Coronary artery (tissue), 2 donors: ENCODE measurements around the gene LSM14B.

Experiments
- DNase-seq: peaks from one replicate; pipeline ENCODE4 v3.0.0-alpha.2; 2017; ENCODE audit warnings: low spot score
- H3K27ac ChIP-seq, 2 donors: fragments of 200-600 bp; sonication (generic); one replicate each; pipeline ENCODE4 v1.5.1; 2016 to 2019
- H3K4me3 ChIP-seq: fragments of 200-600 bp; sonication (generic); 2 replicates; pipeline ENCODE4 v1.5.1; 2016; ENCODE audit warnings: mild to moderate bottlenecking, moderate library complexity
- TF ChIP-seq, protein P1 (sequence below): fragments of 200-600 bp; sonication (generic); IDR thresholded peaks from one replicate; pipeline ENCODE4 v1.5.1; 2019; ENCODE audit warnings: antibody characterized with exemption

The LSM14B gene

GRCh38 chr20:62119591-62120364, 2.5 kb upstream of the LSM14B start:
- no peak overlapping the region for H3K4me3 ChIP-seq
- no peak for DNase-seq

GRCh38 chr20:62120365-62120762, 1.9 kb upstream of the LSM14B start:
- no peak overlapping the region for H3K4me3 ChIP-seq
- DNase-seq: no peak
- peak overlapping the region in 1 of 2 donors; percentile 58 for H3K27ac ChIP-seq
- TF ChIP-seq, protein P1, sequence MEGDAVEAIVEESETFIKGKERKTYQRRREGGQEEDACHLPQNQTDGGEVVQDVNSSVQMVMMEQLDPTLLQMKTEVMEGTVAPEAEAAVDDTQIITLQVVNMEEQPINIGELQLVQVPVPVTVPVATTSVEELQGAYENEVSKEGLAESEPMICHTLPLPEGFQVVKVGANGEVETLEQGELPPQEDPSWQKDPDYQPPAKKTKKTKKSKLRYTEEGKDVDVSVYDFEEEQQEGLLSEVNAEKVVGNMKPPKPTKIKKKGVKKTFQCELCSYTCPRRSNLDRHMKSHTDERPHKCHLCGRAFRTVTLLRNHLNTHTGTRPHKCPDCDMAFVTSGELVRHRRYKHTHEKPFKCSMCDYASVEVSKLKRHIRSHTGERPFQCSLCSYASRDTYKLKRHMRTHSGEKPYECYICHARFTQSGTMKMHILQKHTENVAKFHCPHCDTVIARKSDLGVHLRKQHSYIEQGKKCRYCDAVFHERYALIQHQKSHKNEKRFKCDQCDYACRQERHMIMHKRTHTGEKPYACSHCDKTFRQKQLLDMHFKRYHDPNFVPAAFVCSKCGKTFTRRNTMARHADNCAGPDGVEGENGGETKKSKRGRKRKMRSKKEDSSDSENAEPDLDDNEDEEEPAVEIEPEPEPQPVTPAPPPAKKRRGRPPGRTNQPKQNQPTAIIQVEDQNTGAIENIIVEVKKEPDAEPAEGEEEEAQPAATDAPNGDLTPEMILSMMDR: no peak

More at GRCh38 chr20:62119591-62120364, 2.5 kb upstream of the LSM14B start:
- peak overlapping the region in 1 of 2 donors; percentile 58 for H3K27ac ChIP-seq
- TF ChIP-seq, protein P1: no peak

DNA sequence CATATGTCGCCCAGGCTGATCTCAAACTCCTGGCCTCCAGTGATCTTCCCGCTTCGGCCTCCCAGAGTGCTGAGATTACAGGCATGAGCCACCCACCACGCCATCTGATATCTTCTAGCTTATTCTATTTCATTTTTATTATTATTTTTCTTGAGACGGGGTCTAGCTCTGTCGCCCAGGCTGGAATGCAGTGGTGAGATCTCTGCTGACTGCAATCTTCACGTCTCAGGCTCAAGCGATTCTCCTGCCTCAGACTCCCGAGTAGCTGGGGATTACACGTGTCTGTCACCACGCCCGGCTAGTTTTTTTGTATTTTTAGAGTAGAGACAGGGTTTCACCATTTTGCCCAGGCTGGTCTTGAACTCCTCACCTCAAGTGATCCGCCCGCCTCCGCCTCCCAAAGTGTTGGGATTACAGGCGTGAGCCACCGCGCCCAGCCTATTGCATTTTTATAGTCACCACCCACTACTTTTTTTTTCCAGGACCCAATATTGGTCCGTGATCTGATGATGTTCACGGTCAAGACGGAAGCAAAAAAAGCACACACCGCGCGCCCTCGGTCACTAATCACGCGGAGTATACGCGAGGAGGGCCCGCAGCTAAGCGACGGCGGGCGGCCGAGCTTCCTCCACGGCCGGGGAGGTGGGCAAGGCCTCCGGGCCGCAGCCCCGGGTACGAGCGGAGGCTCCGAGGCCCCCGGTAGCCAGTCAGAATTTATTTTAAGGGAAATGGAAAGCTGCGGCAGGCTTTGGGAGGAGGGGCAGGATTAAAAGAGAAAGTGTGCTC, 1.1 kb upstream of the LSM14B start:
- H3K27ac ChIP-seq: peak overlapping the region; percentile 99
- no peak for DNase-seq
- peak overlapping the region; percentile 99 for H3K4me3 ChIP-seq
- TF ChIP-seq, protein P1: no peak

- no peak for DNase-seq
- H3K27ac ChIP-seq: peak overlapping the region; percentile 84 to 99
- peak overlapping the region; percentile 99 for H3K4me3 ChIP-seq
- TF ChIP-seq, protein P1: no peak
Measured at GRCh38 chr20:62122654-62123449, 577 bp downstream of the LSM14B start.

DNA sequence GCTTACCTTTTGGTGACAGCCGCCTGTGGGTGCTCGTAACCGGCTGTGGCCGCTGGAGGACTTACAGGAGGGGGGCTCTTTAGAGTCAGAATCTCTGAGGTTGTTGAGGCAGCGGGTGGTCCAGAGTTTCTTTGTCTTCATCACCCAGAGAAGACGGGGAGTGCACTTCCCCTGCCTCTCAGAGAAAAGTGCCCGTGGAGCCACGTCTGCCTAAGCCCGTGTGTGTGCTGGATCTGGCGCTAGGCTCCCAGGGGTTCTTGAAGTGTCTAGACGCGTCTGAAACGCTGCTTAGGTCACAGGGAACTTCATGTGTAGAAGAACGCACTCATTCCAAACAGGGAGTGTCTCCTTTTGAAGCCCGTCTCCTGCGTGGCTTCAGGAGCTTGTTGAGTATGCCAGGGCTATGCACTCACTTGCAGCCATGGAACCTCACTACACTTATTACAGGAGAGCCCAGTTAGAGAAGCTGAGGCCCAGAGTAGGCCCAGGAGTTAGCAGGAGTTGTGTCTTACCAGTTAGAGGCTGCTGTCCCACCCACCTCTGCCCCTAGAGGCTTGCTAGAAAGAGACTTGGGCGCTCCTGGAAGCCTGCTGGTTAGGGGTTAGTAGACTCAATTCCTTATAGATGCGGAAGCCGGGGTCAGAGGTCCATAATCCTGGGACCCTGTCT, 1.3 kb downstream of the LSM14B start:
- TF ChIP-seq, protein P1: no peak
- peak overlapping the region; percentile 99 for H3K4me3 ChIP-seq

DNA sequence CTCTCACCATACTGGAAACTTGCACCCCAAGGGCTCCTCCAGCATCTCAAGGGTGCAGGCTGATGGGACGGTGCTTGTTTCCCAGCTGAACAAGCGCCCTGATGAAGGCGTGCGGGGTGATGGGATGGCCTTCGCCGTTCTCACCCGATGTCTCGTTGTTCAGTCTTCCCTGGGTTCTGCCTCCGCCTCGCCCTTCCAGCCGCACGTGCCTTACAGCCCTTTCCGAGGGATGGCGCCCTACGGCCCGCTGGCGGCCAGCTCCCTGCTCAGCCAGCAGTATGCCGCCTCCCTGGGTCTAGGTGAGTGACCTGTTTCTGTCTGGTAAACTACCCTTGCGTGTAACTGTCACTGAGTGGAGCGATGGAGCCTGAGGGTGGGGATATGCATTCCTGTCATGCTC, 3.9 kb downstream of the LSM14B start:
- Histone ChIP-seq H3K27ac (no peak overlapping the region), H3K4me3 (no peak overlapping the region)
- DNase-seq: no peak
- TF ChIP-seq, protein P1: no peak

More for the DNA sequence above, 1.3 kb downstream of the LSM14B start:
- no peak for DNase-seq
- H3K27ac ChIP-seq: peak overlapping the region; percentile 84 to 99
